Testis (tissue), 2 donors: ENCODE data around the gene DDAH1.
"Not testable (repeated sequence)": the region's sequence is repeated elsewhere in the genome, so short reads cannot be mapped to it uniquely, and the experiment has no call there.

ENCODE experiments used
- POLR2A ChIP-seq: fragments of 450-650 bp; IDR thresholded peaks from one replicate; pipeline ENCODE4 v1.6.1; 2017; ENCODE audit warnings: antibody characterized with exemption, mild to moderate bottlenecking, moderate library complexity
- TF ChIP-seq, protein P1 (sequence below), 3 experiments: fragments of 450-650 bp in 2 of 3; fragments of 200-600 bp in 1 of 3; sonication (generic) in 1 of 3; IDR thresholded peaks; one replicate each; pipeline ENCODE4 v1.5.1; 2016 to 2019; ENCODE audit warnings: antibody characterized with exemption in 3 of 3, mild to moderate bottlenecking in 2 of 3, moderate library complexity in 1 of 3

DNA sequence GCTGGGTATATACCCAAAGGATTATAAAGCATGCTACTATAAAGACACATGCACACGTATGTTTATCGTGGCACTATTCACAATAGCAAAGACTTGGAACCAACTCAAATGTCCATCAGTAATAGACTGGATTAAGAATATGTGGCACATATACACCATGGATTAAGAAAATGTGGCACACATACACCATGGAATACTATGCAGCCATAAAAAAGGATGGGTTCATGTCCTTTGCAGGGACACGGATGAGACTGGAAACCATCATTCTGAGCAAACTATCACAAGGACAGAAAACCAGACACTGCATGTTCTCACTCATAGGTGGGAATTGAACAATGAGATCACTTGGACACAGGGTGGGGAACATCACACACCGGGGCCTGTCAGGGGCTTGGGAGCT is 49.0 kb upstream of the DDAH1 start:
- TF ChIP-seq, protein P1, sequence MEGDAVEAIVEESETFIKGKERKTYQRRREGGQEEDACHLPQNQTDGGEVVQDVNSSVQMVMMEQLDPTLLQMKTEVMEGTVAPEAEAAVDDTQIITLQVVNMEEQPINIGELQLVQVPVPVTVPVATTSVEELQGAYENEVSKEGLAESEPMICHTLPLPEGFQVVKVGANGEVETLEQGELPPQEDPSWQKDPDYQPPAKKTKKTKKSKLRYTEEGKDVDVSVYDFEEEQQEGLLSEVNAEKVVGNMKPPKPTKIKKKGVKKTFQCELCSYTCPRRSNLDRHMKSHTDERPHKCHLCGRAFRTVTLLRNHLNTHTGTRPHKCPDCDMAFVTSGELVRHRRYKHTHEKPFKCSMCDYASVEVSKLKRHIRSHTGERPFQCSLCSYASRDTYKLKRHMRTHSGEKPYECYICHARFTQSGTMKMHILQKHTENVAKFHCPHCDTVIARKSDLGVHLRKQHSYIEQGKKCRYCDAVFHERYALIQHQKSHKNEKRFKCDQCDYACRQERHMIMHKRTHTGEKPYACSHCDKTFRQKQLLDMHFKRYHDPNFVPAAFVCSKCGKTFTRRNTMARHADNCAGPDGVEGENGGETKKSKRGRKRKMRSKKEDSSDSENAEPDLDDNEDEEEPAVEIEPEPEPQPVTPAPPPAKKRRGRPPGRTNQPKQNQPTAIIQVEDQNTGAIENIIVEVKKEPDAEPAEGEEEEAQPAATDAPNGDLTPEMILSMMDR (IDR thresholded peaks at IDR 0.05), result not testable (repeated sequence)
- not testable (repeated sequence) for TF ChIP-seq POLR2A
